ENCODE data around the gene RHOT2. TPM values are rescaled to one million over a fixed set of nuclear protein-coding genes. Genes with fewer than 3 reads are reported as not detected.

The RHOT2 gene
- total and polyA plus RNA-seq, 9 of the 15 experiments (the other 6 are each of a cell fraction or from before 2014, with no cell fraction given), result 5.0 to 373 (median 112) TPM

- no peak for TF ChIP-seq ARID3B (CRISPR knock-in tag; IDR thresholded peaks at IDR 0.05; ENCODE audit: borderline replicate concordance)
- TF ChIP-seq ZNF444 (CRISPR knock-in tag; IDR thresholded peaks at IDR 0.05), result no peak
- TF ChIP-seq ZNF165 (CRISPR knock-in tag; IDR thresholded peaks at IDR 0.05; ENCODE audit: borderline replicate concordance), result no peak
- no peak for TF ChIP-seq ZNF764 (CRISPR knock-in tag; IDR thresholded peaks at IDR 0.05; ENCODE audit: low read depth)
- TF ChIP-seq SMARCB1 (IDR thresholded peaks at IDR 0.05; ENCODE audit: insufficient read length, low read depth), result no peak
- TF ChIP-seq NKRF (IDR thresholded peaks at IDR 0.05; ENCODE audit: borderline replicate concordance), result no peak
- TF ChIP-seq ZNF384 (IDR thresholded peaks at IDR 0.05; ENCODE audit: low read depth, low read length), result no peak
- no peak for TF ChIP-seq RFX5 (IDR thresholded peaks at IDR 0.05; ENCODE audit: low read depth, low read length)
- no peak for TF ChIP-seq IRF2 (CRISPR knock-in tag; IDR thresholded peaks at IDR 0.05)
- TF ChIP-seq CBFA2T2 (conservative IDR thresholded peaks at IDR 0.05), result no peak
- no peak for TF ChIP-seq ZNF324 (CRISPR knock-in tag; IDR thresholded peaks at IDR 0.05)
- TF ChIP-seq ELK3 (CRISPR knock-in tag; IDR thresholded peaks at IDR 0.05), result no peak
- no peak for TF ChIP-seq HDAC3 (IDR thresholded peaks at IDR 0.05; ENCODE audit: borderline replicate concordance, partially characterized antibody)
- no peak for TF ChIP-seq ZNF668 (CRISPR knock-in tag; IDR thresholded peaks at IDR 0.05)
- no peak for TF ChIP-seq ZNF277 (CRISPR knock-in tag; IDR thresholded peaks at IDR 0.05; ENCODE audit: borderline replicate concordance)
- TF ChIP-seq NEUROD1 (IDR thresholded peaks at IDR 0.05; ENCODE audit: borderline replicate concordance, low read depth, low read length, partially characterized antibody), result no peak
- no peak for TF ChIP-seq ZBTB43 (CRISPR knock-in tag; IDR thresholded peaks at IDR 0.05)
- no peak for TF ChIP-seq SIN3A (IDR thresholded peaks at IDR 0.05; ENCODE audit: borderline replicate concordance in 2 of 2, control insufficient read depth in 1 of 2, low read depth in 2 of 2, low read length in 2 of 2)
- no peak for TF ChIP-seq FOXA1 (IDR thresholded peaks at IDR 0.05; ENCODE audit: borderline replicate concordance)
Measured at GRCh38 chr16:635573-636205, 32.2 kb upstream of the RHOT2 start (continued).

Data from K562 (cell line).